ENCODE results near the gene ASB16.
A peak's percentile ranks its signal among the peaks of the same experiment; 100 is the strongest.

The ASB16 gene

GRCh38 chr17:44217738-44218343 lies 47.3 kb downstream of the ASB16 start:
- Histone ChIP-seq H3K4me1 (ENCODE audit: control insufficient read depth, insufficient read depth, low read length) (peaks cover 26% of the 10 kb centered on the region), H3K9me3 (ENCODE audit: control insufficient read depth, low read length) (no peaks in the 10 kb centered on the region), H3K4me3 (ENCODE audit: low read length) (no peak overlapping the region), H3K36me3 (ENCODE audit: control insufficient read depth, insufficient read depth, low read length) (peaks cover 15% of the 10 kb centered on the region), H3K9ac (ENCODE audit: low read length) (peak overlapping the region; percentile 47), H3K27me3 (ENCODE audit: control insufficient read depth, insufficient read depth, low read length) (no peaks in the 10 kb centered on the region)

GRCh38 chr17:44218344-44219107 lies 48.0 kb downstream of the ASB16 start:
- no peaks in the 10 kb centered on the region for H3K9me3 ChIP-seq (ENCODE audit: control insufficient read depth, low read length)
- no peak overlapping the region for H3K4me3 ChIP-seq (ENCODE audit: low read length)
- H3K4me1 ChIP-seq (ENCODE audit: control insufficient read depth, insufficient read depth, low read length) = peaks cover 32% of the 10 kb centered on the region
- peak overlapping the region; percentile 48 for H3K9ac ChIP-seq (ENCODE audit: low read length)
- peaks cover 15% of the 10 kb centered on the region for H3K36me3 ChIP-seq (ENCODE audit: control insufficient read depth, insufficient read depth, low read length)
- H3K27me3 ChIP-seq (ENCODE audit: control insufficient read depth, insufficient read depth, low read length) = no peaks in the 10 kb centered on the region

- H3K36me3 ChIP-seq (ENCODE audit: control insufficient read depth, insufficient read depth, low read length) = peaks cover 15% of the 10 kb centered on the region
- peak overlapping the region; percentile 70 for H3K9ac ChIP-seq (ENCODE audit: low read length)
- peaks cover 32% of the 10 kb centered on the region for H3K4me1 ChIP-seq (ENCODE audit: control insufficient read depth, insufficient read depth, low read length)
- no peak overlapping the region for H3K4me3 ChIP-seq (ENCODE audit: low read length)
- H3K9me3 ChIP-seq (ENCODE audit: control insufficient read depth, low read length) = no peaks in the 10 kb centered on the region
- no peaks in the 10 kb centered on the region for H3K27me3 ChIP-seq (ENCODE audit: control insufficient read depth, insufficient read depth, low read length)
These were observed 48.7 kb downstream of the ASB16 start for GRCh38 chr17:44219108-44219615.

- peak within 1 kb of the TSS; percentile 68 for H3K4me3 ChIP-seq (ENCODE audit: low read length)
- H3K9ac ChIP-seq (ENCODE audit: low read length) = peak within 1 kb of the TSS; percentile 77
- peaks cover 10% of the 10 kb centered on the region for H3K36me3 ChIP-seq (ENCODE audit: control insufficient read depth, insufficient read depth, low read length)
- H3K4me1 ChIP-seq (ENCODE audit: control insufficient read depth, insufficient read depth, low read length) = peaks cover 32% of the 10 kb centered on the region
- H3K27me3 ChIP-seq (ENCODE audit: control insufficient read depth, insufficient read depth, low read length) = no peaks in the 10 kb centered on the region
- H3K9me3 ChIP-seq (ENCODE audit: control insufficient read depth, low read length) = no peaks in the 10 kb centered on the region
These were observed 49.2 kb downstream of the ASB16 start, which contains the start of gene UBTF for GRCh38 chr17:44219616-44220212. Gene UBTF, minus strand, starts transcription at chr17:44219675. Its CDS starts 1,446 bp downstream, at chr17:44218229.

GRCh38 chr17:44220213-44221083 lies 49.9 kb downstream of the ASB16 start:
- Histone ChIP-seq H3K27me3 (ENCODE audit: control insufficient read depth, insufficient read depth, low read length) (no peaks in the 10 kb centered on the region), H3K4me3 (ENCODE audit: low read length) (peak overlapping the region; percentile 68), H3K36me3 (ENCODE audit: control insufficient read depth, insufficient read depth, low read length) (peaks cover 7% of the 10 kb centered on the region), H3K9me3 (ENCODE audit: control insufficient read depth, low read length) (no peaks in the 10 kb centered on the region), H3K4me1 (ENCODE audit: control insufficient read depth, insufficient read depth, low read length) (peaks cover 32% of the 10 kb centered on the region), H3K9ac (ENCODE audit: low read length) (peak overlapping the region; percentile 77)

GRCh38 chr17:44221084-44221861 lies 50.8 kb downstream of the ASB16 start:
- Histone ChIP-seq H3K4me1 (ENCODE audit: control insufficient read depth, insufficient read depth, low read length) (peaks cover 32% of the 10 kb centered on the region), H3K27me3 (ENCODE audit: control insufficient read depth, insufficient read depth, low read length) (no peaks in the 10 kb centered on the region), H3K36me3 (ENCODE audit: control insufficient read depth, insufficient read depth, low read length) (no peaks in the 10 kb centered on the region), H3K9ac (ENCODE audit: low read length) (peak overlapping the region; percentile 63), H3K9me3 (ENCODE audit: control insufficient read depth, low read length) (no peaks in the 10 kb centered on the region), H3K4me3 (ENCODE audit: low read length) (peak overlapping the region; percentile 47)

- peaks cover 29% of the 10 kb centered on the region for H3K4me1 ChIP-seq (ENCODE audit: control insufficient read depth, insufficient read depth, low read length)
- no peaks in the 10 kb centered on the region for H3K27me3 ChIP-seq (ENCODE audit: control insufficient read depth, insufficient read depth, low read length)
- peak overlapping the region; percentile 47 for H3K4me3 ChIP-seq (ENCODE audit: low read length)
- peak overlapping the region; percentile 63 for H3K9ac ChIP-seq (ENCODE audit: low read length)
- H3K9me3 ChIP-seq (ENCODE audit: control insufficient read depth, low read length) = no peaks in the 10 kb centered on the region
- no peaks in the 10 kb centered on the region for H3K36me3 ChIP-seq (ENCODE audit: control insufficient read depth, insufficient read depth, low read length)
These were observed 51.3 kb downstream of the ASB16 start for GRCh38 chr17:44221862-44222111.

- Histone ChIP-seq H3K9ac (ENCODE audit: low read length) (peak overlapping the region; percentile 63), H3K27me3 (ENCODE audit: control insufficient read depth, insufficient read depth, low read length) (no peaks in the 10 kb centered on the region), H3K4me1 (ENCODE audit: control insufficient read depth, insufficient read depth, low read length) (peaks cover 24% of the 10 kb centered on the region), H3K4me3 (ENCODE audit: low read length) (peak overlapping the region; percentile 47), H3K9me3 (ENCODE audit: control insufficient read depth, low read length) (no peaks in the 10 kb centered on the region), H3K36me3 (ENCODE audit: control insufficient read depth, insufficient read depth, low read length) (no peaks in the 10 kb centered on the region)
These were observed 51.8 kb downstream of the ASB16 start for GRCh38 chr17:44222112-44222869.

GRCh38 chr17:44223541-44224071 lies 53.1 kb downstream of the ASB16 start:
- no peaks in the 10 kb centered on the region for H3K9me3 ChIP-seq (ENCODE audit: control insufficient read depth, low read length)
- no peaks in the 10 kb centered on the region for H3K36me3 ChIP-seq (ENCODE audit: control insufficient read depth, insufficient read depth, low read length)
- no peaks in the 10 kb centered on the region for H3K27me3 ChIP-seq (ENCODE audit: control insufficient read depth, insufficient read depth, low read length)
- no peak overlapping the region for H3K4me3 ChIP-seq (ENCODE audit: low read length)
- no peak overlapping the region for H3K9ac ChIP-seq (ENCODE audit: low read length)
- H3K4me1 ChIP-seq (ENCODE audit: control insufficient read depth, insufficient read depth, low read length) = peaks cover 14% of the 10 kb centered on the region
